ENCODE results near the gene CCDC30.
A peak's percentile ranks its signal among the peaks of the same experiment; 100 is the strongest.

Gene CCDC30

DNA sequence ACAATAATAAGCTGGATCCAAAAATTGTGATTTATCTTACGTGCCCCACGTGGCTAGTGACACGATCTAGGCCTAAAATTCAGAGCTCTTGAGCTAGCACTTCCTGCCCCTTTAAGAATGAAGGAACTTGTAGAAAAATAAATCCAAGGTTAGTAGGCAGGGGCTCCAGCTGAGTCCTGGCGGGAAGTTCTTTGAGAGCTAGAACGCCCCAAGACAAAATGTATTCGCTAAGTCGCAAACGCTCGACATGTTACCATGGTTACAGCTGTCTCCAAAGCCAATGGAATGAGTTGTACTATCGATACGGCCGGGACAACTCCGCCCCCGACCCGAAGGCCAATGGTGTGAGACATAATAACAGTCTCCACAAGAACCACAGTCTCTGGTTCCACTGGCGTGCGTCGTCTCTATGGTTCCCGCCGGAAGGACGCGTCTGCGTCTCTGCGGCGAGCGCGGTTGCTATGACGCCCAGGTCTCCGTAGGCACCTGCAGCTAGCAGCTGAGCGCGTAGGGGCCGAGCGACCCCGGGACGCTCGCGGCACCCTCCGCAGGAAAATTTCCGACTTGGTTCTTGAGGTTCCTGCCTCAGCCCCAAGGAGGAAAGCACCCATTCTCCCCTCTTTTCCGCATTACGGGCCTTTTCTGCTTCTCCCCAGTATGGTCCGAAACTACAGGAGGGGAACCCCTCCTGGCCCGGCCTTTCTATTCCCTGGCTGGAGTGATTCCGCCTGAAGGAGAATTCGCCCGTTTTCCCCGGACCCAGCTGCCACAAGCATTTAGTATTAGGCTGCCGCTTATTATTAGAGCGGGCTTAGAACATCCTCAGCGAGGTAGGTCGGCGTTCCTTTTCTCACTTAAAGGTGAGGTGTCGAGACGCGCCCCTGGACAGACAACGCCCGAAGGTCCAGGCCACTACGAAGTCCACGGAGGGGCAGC lies at the start of gene CCDC30:
Gene CCDC30, plus strand, starts transcription at position 459 of the 936 bp plus-strand sequence. CDS start 17,266 bp downstream, outside the sequence.
- DNase-seq (ENCODE audit: low read depth) = peak; percentile 92

DNA sequence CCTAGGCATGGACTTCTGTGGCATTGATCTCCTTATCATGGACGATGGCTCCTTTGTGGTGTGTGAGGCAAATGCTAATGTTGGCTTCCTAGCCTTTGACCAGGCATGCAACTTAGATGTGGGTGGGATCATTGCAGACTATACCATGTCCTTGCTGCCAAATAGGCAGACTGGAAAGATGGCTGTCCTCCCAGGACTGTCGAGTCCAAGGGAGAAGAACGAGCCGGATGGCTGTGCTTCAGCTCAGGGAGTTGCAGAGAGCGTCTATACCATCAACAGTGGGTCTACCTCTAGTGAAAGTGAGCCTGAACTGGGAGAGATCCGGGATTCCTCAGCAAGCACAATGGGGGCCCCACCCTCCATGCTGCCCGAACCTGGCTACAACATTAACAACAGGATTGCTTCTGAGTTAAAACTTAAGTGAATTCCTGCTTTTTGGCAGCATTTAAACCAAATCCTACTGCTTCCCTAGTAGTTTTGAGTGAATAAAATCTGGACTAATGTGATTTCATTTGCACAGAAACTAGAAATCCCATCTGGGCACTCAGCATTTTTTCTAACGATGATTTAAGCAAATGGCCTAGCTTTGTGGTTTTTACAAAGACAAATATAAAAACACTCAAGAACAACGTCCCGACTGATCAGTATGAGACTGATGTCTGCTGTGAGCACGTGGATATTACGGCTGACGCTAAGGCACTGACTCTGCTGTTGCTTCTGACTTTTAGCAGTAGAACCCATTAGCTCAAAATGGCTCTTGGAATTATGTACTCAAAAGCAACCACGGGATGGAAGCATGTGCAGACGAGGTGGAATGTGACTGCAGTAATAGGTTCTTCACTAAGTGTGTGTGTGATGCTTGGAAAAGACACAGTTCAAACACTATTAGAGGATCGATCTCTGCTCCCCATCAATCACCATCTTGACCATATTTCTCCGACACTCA lies 48.3 kb upstream of the CCDC30 start:
- DNase-seq (ENCODE audit: low read depth) = no peak

DNA sequence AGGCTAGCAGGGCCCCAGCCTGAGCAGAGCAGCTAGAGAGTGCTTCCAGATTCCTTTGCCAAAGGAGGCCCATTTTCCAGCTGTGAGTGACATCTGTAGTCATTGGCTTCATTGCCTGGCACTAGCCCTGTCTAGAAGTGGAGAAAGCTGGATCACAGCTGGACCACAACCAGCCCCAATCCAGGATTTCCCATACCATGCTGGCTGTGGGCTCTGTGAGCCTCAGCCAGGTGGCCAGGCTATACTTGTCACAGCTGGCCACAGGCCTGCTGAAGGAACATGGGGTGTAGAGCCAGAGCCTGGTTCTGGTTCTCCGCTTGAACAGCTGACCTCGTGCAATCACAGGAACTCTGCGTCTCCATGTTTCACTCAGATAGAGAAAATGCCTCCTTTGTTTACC lies 45.9 kb upstream of the CCDC30 start:
- DNase-seq (ENCODE audit: low read depth) = no peak

DNA sequence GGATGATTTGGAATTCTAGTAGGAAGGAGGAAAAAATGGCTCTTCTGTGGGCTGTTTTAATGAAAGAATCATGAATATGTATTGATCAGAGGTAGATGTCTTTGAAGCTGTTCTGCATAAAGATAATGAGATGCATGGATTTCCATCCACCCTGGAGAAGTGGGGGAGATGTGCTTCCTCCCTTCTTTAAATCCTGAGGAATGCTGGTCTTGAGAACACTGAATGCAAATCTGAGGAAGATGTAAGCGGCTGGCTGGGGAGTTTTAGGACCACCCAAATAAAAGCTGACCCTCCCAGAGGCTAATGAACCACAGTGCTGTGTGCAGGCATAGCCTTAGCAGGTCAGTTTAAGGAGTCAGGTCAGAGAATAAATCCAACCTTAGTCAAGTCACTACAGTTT lies 44.6 kb upstream of the CCDC30 start:
- no peak for DNase-seq (ENCODE audit: low read depth)

DNA sequence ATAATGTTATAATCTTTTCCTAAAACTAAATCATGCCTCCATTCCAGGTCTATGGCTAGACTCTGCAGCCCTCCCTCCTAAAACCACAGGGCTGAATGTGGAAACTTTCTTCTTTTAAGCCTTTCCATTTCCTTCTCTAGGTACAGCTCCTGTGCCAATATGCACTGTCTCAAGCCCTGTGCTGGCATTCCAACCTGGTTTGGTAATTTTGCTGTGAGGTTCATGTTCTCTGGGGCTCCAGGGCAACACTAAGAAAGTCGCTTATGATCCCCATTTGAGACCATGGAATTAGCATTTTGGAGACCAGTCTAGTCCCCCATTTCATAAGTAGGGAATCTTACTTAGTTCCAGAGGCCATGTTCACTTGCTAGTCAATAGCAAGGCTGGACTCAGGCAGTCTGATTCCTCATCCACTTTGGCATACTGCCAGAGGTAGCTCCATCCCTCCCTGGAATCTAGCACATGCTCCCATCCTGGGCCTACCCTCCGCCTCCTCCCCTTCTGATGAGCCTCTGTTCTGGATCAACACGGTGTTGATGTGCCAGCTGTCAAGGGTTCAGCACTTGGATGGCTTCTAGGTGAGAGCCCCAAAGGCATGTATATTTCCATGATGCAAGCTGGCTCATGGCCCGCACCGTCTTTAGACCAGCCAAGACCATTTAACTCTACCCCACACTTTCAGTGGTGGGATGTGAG lies 43.8 kb upstream of the CCDC30 start:
- DNase-seq (ENCODE audit: low read depth) = no peak

DNA sequence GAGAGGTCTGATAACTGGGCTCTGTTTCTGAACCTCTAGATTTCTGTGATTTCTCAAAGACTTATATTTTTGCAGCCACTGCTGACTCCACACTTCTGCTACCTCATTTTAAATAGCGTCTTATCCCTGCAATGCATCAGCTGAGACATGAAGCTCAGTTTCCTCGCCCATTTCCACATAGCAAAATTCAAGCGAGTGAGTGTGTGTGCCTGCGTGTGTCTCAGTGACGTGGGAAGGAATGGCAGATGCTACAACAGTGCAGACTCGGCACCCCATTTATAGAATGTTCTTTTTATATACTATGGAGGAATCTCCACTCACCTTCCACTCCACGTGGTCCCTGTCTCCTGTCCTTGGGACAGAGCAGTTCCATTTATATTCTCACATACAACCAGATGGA lies 43.0 kb upstream of the CCDC30 start:
- DNase-seq (ENCODE audit: low read depth) = no peak

DNA sequence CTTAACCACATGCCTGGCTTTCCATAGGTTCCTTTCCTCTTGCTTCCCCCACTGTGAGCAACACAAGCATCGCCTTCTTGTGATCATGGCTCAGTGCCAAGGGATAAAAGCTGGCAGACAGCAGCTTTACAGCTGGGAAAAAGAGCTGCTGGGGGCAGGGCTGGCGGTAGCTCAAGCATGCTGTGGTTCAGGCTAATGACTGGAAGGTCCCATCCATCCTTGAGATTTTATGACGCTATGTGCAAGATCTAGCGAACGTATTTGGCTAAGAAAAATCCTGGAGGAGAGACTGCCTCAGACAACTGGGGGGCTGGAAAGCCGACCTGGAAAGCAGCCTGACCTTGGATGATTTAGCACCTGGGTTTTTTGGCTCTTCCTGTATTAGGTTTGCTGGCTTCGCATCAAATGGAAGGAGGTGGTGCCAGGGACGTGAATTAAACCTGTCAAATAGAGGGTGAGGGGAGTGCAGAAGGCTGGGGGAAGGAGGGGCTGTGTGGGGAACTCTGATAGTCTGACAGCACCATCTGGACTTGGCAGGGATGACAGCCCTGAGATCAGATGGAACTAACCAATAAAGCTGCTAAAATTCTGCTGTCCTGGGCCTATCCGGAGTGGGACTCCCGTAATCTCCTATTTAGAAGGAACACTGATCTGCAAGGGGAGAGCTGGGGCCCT lies 42.0 kb upstream of the CCDC30 start:
- no peak for DNase-seq (ENCODE audit: low read depth)

DNA sequence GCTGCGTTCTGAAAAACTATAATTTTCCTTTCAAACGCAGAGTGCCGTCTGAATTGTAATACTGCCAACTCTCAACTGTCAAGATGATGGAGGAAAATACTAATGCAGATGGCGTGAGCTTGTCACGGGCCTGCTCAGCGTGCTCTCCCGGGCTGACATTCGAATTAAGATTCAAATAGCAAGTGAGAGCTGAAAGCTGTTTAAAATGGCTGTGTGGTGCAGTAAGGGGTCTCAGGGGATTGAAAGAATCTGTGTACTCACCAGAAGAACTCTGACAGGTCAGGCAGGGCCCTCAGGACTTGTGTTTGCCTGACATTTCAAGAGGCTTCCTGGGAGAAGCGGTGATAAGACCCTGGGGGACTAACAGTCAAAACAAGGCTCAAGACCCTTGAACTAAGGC lies 40.3 kb upstream of the CCDC30 start:
- DNase-seq (ENCODE audit: low read depth) = no peak

DNA sequence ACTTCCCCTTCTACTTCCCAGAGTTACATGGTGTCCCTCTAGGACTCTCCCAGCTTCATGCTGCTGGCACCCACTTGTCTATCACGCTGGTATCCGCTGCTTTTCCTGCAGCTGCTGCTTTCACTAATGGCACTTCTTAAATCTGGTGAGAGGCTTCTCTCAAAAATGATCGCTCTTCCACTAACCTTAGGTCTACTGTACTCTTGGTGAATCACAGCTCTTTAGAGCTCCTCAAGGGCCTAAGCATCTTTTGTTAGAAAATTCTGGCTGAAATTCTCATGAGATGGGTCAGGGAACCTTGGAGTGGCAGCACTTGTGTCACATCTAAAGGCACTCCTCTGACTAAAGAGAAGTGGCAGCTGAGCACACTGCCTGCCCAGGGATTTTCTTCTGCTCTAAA lies 39.4 kb upstream of the CCDC30 start:
- no peak for DNase-seq (ENCODE audit: low read depth)

DNA sequence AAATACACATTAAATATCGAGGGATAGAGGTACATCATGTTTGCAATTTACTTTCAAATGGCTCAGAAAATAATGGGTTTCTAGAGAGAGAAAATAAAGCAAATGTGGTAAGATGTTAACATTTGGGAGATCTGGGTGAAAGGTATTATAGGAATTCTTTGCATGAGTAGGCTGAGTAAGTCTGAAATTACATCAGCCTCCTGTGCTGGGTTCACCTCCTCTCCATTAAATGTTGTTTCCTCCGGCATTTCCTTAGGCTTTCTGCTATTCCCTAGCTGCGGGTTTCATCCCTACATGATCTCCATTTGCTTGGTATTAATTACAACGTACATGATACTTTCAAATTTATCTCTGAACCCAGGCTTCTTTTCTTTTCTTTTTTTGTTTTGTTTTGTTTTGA lies 38.9 kb upstream of the CCDC30 start:
- no peak for DNase-seq (ENCODE audit: low read depth)

DNA sequence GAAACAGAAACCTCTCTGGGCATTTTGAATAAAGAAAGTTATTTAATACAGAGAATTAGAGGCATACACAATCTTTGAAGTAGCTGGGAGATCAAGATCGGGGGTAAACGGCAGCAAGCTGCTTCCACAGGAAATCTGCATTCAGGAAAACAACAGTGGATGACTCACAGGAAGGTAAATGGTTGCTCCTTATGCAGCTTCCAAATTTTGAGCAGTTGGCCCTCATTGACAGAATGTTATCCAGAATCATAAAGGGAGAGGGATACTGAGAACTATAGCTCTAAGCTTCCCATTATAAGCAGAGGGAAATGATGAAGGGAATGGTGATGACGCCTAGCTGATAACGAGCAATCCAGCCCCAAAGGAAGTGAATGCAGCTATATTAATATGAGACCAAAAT lies 35.8 kb upstream of the CCDC30 start:
- DNase-seq (ENCODE audit: low read depth) = no peak

DNA sequence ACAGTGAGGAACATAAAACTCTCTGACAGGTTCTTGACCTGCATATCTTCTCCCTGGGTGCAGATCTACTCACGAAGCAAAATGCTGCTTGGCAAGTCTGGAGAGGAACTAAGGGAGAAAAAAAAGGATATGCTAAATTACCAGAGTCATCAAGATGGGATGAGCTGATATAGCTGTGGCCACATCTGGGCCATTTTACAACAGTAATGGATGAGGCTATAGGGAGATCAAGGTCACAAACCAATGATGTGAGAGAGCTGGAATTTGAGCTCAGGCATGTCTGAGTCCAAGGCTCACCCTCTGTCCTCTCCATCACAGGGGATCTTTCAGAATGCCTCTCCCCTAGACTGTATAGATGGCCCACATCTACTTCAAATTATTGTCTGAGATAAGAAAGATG lies 33.5 kb upstream of the CCDC30 start:
- DNase-seq (ENCODE audit: low read depth) = no peak

DNA sequence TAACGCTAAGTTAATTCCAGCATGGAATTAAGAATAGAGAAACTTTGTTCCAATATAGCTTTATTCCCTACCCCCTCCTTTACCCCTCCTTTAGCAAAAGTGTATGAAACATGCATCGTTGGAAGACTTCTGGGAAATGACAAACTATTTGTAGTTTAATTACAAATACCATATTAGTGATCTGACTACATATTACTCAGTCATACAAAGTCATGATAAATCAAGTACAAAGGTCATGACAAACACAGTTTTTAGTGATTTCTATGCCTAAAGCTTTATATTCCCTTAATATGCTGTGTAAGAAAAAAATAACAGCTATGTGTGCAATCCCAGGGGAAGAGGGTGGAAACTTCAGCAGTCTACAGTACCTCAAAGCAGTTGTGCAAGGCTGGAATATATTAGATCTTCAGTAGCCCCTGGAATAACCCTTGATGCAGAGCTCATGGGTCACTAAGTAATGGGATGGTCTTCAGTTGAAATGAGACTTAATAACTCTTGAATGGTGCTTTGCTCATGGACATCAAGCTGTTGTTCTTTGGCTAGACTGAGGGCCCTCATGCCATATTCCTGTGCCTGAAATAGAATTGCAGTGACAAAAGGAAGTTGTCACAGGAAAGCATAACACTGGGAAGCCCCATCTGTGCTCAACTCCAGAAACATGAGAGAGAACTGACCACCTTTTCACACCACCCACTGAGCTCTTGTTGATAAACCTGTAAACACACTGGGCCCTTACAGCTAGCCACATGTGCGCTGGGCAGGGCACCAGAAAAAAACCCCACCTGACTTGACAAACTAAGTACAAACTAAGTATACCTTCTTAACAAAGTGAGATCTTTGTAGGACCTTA lies 32.6 kb upstream of the CCDC30 start:
- no peak for DNase-seq (ENCODE audit: low read depth)

DNA sequence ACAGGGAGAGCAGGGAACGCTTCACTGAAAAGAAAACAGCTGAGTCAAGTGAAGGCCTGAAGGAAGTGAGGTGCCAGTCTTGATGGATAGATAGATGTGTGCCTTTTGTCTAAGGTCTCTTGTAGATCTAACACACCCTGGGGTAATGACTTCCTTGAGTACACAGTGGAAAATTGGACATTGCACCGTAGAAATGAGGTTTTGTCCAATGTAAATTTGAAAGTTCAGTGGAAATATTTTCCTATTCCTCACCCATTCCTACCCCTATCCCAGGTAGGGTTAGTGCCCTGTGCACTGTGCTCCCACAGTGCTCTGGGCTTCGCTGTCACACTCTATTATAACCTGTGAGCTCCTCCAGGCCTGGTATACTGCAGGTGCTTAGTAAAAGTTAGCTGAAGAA lies 31.6 kb upstream of the CCDC30 start:
- no peak for DNase-seq (ENCODE audit: low read depth)

DNA sequence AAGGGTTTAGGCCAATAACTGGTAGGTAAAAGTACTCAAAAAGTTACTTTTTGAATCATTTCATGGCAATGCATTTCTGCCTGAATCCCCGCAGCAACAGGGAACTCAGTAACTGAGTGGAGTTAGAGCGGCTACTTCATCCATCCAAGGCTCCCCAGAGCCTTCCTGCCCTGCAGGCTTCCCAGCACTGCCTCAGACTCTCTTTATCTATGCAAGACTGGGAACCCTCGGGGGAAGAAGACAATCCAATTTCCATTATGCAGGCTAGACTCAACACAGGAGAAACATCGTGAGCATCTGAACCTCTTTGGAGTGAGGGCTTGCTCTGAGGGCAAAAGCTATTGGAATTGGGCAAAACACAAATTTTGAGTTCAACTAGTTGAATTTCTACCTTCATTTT lies 30.4 kb upstream of the CCDC30 start:
- no peak for DNase-seq (ENCODE audit: low read depth)

DNA sequence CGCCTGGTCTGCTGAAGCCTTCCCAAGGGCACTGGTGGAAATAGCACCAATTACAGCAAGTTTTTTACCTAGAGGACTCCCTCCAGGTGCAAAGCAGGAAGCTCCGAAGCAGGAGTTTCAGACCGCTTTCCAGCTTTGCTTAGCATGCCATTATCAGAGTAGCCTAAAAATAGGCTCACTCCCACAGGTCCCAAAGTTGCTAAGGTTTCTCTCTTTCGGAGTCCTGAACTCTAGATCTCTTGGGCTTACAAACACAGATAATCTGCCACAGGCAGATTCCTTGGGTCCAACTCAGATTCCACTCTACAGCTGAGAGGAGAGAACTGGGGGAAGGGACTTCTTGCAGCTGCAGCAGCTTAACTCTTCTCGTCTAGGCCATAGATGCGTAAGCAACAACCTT lies 29.7 kb upstream of the CCDC30 start:
- DNase-seq (ENCODE audit: low read depth) = no peak

DNA sequence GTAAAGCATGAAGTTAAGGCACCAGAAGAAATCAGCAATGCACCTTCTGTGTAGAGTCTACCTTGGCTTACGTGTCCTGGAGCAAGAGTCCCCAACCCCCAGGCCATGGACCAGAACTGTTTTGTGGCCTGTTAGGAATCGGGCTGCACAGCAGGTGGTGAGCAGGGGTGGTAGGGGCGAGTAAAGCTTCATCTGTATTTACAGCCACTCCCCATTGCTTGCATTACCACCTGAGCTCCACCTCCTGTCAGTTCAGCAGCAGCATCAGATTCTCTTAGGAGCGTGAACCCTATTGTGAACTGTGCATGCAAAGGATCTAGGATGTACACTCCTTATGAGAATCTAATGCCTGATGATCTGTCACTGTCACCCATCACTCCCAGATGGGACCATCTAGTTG lies 28.7 kb upstream of the CCDC30 start:
- no peak for DNase-seq (ENCODE audit: low read depth)

DNA sequence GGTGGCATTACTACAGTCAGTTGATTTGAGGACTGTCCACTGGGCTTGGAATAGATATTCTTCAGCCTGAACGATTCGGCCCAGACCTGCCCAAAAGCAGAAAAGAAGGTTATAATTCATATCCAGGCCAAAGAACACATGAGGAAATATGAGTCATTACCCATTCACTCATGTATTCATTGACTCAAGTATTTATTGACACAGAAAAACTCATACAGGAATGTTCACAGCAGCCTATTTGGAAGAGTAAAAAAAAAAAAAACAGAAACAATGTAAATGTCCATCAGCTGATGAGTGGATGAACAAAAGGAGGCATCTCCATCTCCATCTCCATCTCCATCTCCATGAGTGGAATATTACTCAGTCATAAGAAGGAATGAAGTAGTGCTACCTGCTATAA lies 23.1 kb upstream of the CCDC30 start:
- DNase-seq (ENCODE audit: low read depth) = no peak

DNA sequence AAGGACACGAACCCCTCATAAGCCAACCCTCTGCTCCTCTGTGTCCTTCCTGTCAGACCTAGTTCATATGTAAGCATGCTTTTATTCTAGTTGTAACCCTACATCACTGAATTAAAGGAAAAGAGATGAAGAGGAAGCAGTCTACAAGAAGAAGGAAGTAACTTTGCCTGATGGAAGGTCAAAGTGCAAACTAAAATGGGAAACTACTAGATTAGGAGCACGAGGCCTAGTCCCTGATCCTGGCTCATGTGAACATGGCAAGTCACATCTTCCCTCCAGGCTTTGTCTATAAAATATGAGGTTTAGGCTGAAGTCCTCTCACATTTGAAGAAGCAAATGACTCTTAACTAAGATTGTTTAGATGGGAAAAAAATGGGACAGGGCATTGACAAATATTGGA lies 20.4 kb upstream of the CCDC30 start:
- DNase-seq (ENCODE audit: low read depth) = no peak

DNA sequence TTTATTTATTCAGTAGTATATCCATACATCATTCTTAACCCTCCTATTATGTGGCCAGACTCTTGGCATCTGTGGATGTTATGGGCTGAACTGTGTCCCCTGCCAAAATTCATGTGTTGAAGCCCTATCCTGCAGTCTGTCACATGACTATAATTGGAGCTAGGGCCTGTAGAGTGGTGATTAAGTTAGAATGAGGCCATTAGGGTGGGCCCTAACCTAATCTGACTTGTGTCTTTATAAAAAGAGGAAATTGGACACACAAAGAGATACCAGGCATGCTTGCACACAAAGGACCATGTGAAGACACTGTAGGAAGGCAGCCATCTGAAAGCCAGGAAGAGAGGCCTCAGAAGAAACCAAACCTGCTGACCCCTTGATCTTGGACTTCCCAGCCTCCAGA lies 13.8 kb upstream of the CCDC30 start:
- no peak for DNase-seq (ENCODE audit: low read depth)

DNA sequence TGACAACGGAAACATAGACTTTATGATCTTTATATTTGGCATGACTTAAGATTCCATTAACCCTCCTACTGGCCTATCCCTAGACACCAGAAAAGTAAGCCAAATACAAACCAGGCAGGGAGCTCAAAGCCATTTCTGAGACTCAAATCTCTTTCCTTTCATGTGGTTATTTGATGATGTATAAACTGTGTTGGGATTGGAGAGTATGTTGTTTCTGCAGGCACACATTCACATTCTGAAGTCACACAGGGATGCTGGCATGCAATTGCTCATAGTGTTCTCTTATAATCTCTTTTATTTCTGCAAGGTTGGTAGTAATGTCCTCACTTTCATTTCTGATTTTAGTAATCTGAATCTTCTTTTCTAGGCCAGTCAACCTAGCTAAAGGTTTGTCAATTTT lies 13.0 kb upstream of the CCDC30 start:
- no peak for DNase-seq (ENCODE audit: low read depth)
